HEK293 (cell line): ENCODE data around the gene ARHGAP6.
"Not testable (repeated sequence)": the region's sequence is repeated elsewhere in the genome, so short reads cannot be mapped to it uniquely, and the experiment has no call there.

ENCODE experiments used
- CTCF ChIA-PET: fragments of 350-600 bp; formaldehyde crosslinking; extraction: SDS; loops from one replicate; lab custom pipeline; 2021; ENCODE audit warnings: antibody characterized with exemption; lab: Yijun Ruan, JAX
- POLR2A ChIA-PET: fragments of 300-600 bp; formaldehyde crosslinking; extraction: SDS; loops from one replicate; lab custom pipeline; 2020; ENCODE audit warnings: antibody characterized with exemption, inconsistent platforms; lab: Yijun Ruan, JAX
- H3K27ac ChIP-seq: fragments of 200-500 bp; sonication (Bioruptor generic); 2 replicates; pipeline ENCODE4 v1.5.1; 2014; ENCODE audit warnings: low read depth, low read length, control low read depth, inconsistent platforms; ENCODE audit errors: extremely low read depth
- H3K36me3 ChIP-seq, 2 experiments: fragments of 200-500 bp in 1 of 2; sonication (Bioruptor generic) in 1 of 2; 1 replicate in 1 of 2; 2 replicates in 1 of 2; pipeline ENCODE4 v1.5.1; 2014 to 2017; ENCODE audit warnings: inconsistent platforms in 2 of 2, low read length in 2 of 2; ENCODE audit not compliant: control insufficient read depth in 2 of 2, insufficient read depth in 1 of 2
- H3K4me1 ChIP-seq: fragments of 200-500 bp; sonication (Bioruptor generic); 2 replicates; pipeline ENCODE4 v1.5.1; 2014; ENCODE audit warnings: mild to moderate bottlenecking, low read length, inconsistent platforms; ENCODE audit not compliant: control insufficient read depth, insufficient read depth
- H3K4me3 ChIP-seq: 2 replicates; pipeline ENCODE4 v1.5.1; 2011; ENCODE audit warnings: low read depth, mild to moderate bottlenecking, control low read depth, low read length, moderate library complexity
- H3K9me3 ChIP-seq: fragments of 200-500 bp; sonication (Bioruptor generic); 2 replicates; pipeline ENCODE4 v1.5.1; 2014; ENCODE audit warnings: low read depth, low read length, inconsistent platforms; ENCODE audit not compliant: control insufficient read depth, insufficient read depth
- GFI1B ChIP-seq: fragments of 450-650 bp; formaldehyde crosslinking; IDR thresholded peaks from 2 replicates; pipeline ENCODE4 v1.5.1; 2016; ENCODE audit warnings: missing biosample characterization, missing genetic modification characterization
- PBX3 ChIP-seq: sonication (generic); formaldehyde crosslinking; IDR thresholded peaks from 2 replicates; pipeline ENCODE4 v1.8.1; 2022; ENCODE audit warnings: mild to moderate bottlenecking, moderate library complexity, missing genetic modification reagents
- ZNF10 ChIP-seq: fragments of 450-650 bp; formaldehyde crosslinking; IDR thresholded peaks from 2 replicates; pipeline ENCODE4 v1.5.1; 2017; ENCODE audit warnings: missing biosample characterization, missing genetic modification characterization
- ZNF239 ChIP-seq: fragments of 450-650 bp; formaldehyde crosslinking; IDR thresholded peaks from 2 replicates; pipeline ENCODE4 v1.5.1; 2016; ENCODE audit warnings: missing biosample characterization, missing genetic modification characterization
- ZNF266 ChIP-seq: fragments of 450-650 bp; formaldehyde crosslinking; IDR thresholded peaks from 2 replicates; pipeline ENCODE4 v1.5.1; 2016; ENCODE audit warnings: missing biosample characterization, missing genetic modification characterization, low read depth
- ZNF280C ChIP-seq: fragments of 450-650 bp; formaldehyde crosslinking; IDR thresholded peaks from 2 replicates; pipeline ENCODE4 v1.5.1; 2016; ENCODE audit warnings: missing biosample characterization, missing genetic modification characterization
- ZNF366 ChIP-seq: fragments of 450-650 bp; formaldehyde crosslinking; conservative IDR thresholded peaks from 2 replicates; pipeline ENCODE4 v1.5.1; 2016; ENCODE audit warnings: missing biosample characterization, missing genetic modification characterization
- ZNF37A ChIP-seq: fragments of 450-650 bp; IDR thresholded peaks from 2 replicates; pipeline ENCODE4 v1.5.1; 2018; ENCODE audit warnings: missing biosample characterization, missing genetic modification characterization
- ZNF404 ChIP-seq: fragments of 450-650 bp; formaldehyde crosslinking; IDR thresholded peaks from 2 replicates; pipeline ENCODE4 v1.5.1; 2017; ENCODE audit warnings: missing biosample characterization, missing genetic modification characterization
- ZNF596 ChIP-seq: fragments of 450-650 bp; IDR thresholded peaks from 2 replicates; pipeline ENCODE4 v1.5.0; 2018; ENCODE audit warnings: missing biosample characterization, mild to moderate bottlenecking, missing genetic modification characterization, moderate library complexity
- ZNF626 ChIP-seq: fragments of 450-650 bp; sonication (Bioruptor Pico); formaldehyde crosslinking; IDR thresholded peaks from 2 replicates; pipeline ENCODE4 v1.5.1; 2018; ENCODE audit warnings: missing biosample characterization, missing genetic modification characterization, inconsistent platforms
- ZNF629 ChIP-seq: fragments of 450-650 bp; formaldehyde crosslinking; IDR thresholded peaks from 2 replicates; pipeline ENCODE4 v1.5.1; 2017; ENCODE audit warnings: missing biosample characterization, missing genetic modification characterization
- ZNF654 ChIP-seq: fragments of 450-650 bp; formaldehyde crosslinking; IDR thresholded peaks from 2 replicates; pipeline ENCODE4 v1.5.1; 2016; ENCODE audit warnings: low read depth, missing biosample characterization, missing genetic modification characterization
- ZNF692 ChIP-seq: fragments of 450-650 bp; formaldehyde crosslinking; IDR thresholded peaks from 2 replicates; pipeline ENCODE4 v1.5.1; 2016; ENCODE audit warnings: missing biosample characterization, missing genetic modification characterization
- ZNF768 ChIP-seq: fragments of 450-650 bp; formaldehyde crosslinking; IDR thresholded peaks from 2 replicates; pipeline ENCODE4 v1.5.1; 2018; ENCODE audit warnings: missing biosample characterization, mild to moderate bottlenecking, missing genetic modification characterization
- ZSCAN18 ChIP-seq: fragments of 450-650 bp; formaldehyde crosslinking; IDR thresholded peaks from 2 replicates; pipeline ENCODE4 v1.5.1; 2016; ENCODE audit warnings: missing biosample characterization, missing genetic modification characterization

The ARHGAP6 gene

GRCh38 chrX:11363069-11363594 is 302.6 kb downstream of the ARHGAP6 start (continued):
- TF ChIP-seq PBX3 (no peak), GFI1B (tag by site-specific recombination) (no peak), ZNF280C (tag by site-specific recombination) (no peak), ZNF37A (tag by site-specific recombination) (no peak), ZNF266 (no peak), ZNF692 (tag by site-specific recombination) (no peak), ZNF404 (no peak), ZNF654 (tag by site-specific recombination) (no peak), ZNF626 (no peak), ZNF366 (no peak)
- TF ChIP-seq, all 188 proteins: peak for 0

GRCh38 chrX:11361666-11362065 is 304.1 kb downstream of the ARHGAP6 start:
- H3K4me1 ChIP-seq, CTCF ChIA-PET, H3K9me3 ChIP-seq, H3K4me3 ChIP-seq, POLR2A ChIA-PET, H3K36me3 ChIP-seq, H3K27ac ChIP-seq: not testable (repeated sequence)

- H3K36me3 ChIP-seq, H3K4me1 ChIP-seq, H3K27ac ChIP-seq, H3K4me3 ChIP-seq, CTCF ChIA-PET, POLR2A ChIA-PET, H3K9me3 ChIP-seq: not testable (repeated sequence)
These were observed 309.8 kb downstream of the ARHGAP6 start for GRCh38 chrX:11355944-11356343.

- no peak overlapping the region for H3K27ac ChIP-seq
- no peak for TF ChIP-seq ZNF629 (tag by site-specific recombination)
- no peak for TF ChIP-seq ZNF626
- TF ChIP-seq ZNF10 (tag by site-specific recombination): no peak
- TF ChIP-seq ZNF239: no peak
- no peak for TF ChIP-seq ZSCAN18 (tag by site-specific recombination)
- no peak for TF ChIP-seq ZNF596 (tag by site-specific recombination)
- no peak for TF ChIP-seq ZNF768 (tag by site-specific recombination)
- ChIA-PET CTCF (no interaction called here), POLR2A (no interaction called here)
- H3K36me3 ChIP-seq: no peaks in the 10 kb centered on the region
- no peak overlapping the region for H3K4me3 ChIP-seq
- no peaks in the 10 kb centered on the region for H3K9me3 ChIP-seq
- H3K4me1 ChIP-seq: no peaks in the 10 kb centered on the region
These were observed 310.3 kb downstream of the ARHGAP6 start for GRCh38 chrX:11355259-11355909.
